WERI-Rb-1 (cell line): ENCODE measurements around the gene LHX2.
A peak's percentile ranks its signal among the peaks of the same experiment; 100 is the strongest.

Experiments
- DNase-seq: peaks from one replicate; pipeline ENCODE4 v3.0.0-alpha.2; 2020
- H3K27ac ChIP-seq: fragments of 250-450 bp; sonication (Bioruptor Pico); 2 replicates; pipeline ENCODE4 v1.5.1; 2020; ENCODE audit warnings: mild to moderate bottlenecking, moderate library complexity
- H3K27me3 ChIP-seq: fragments of 250-450 bp; sonication (Bioruptor Pico); 2 replicates; pipeline ENCODE4 v1.5.1; 2021; ENCODE audit warnings: mild to moderate bottlenecking, low read depth, moderate library complexity; ENCODE audit not compliant: insufficient read depth, severe bottlenecking
- H3K36me3 ChIP-seq: fragments of 250-450 bp; sonication (Bioruptor Pico); 2 replicates; pipeline ENCODE4 v1.5.1; 2020; ENCODE audit warnings: mild to moderate bottlenecking, moderate library complexity
- H3K4me3 ChIP-seq: 2 replicates; pipeline ENCODE4 v1.5.1; 2011; ENCODE audit warnings: low read depth, mild to moderate bottlenecking, control low read depth, low read length
- H3K9me3 ChIP-seq: fragments of 250-450 bp; sonication (Bioruptor Pico); 2 replicates; pipeline ENCODE4 v1.5.1; 2021; ENCODE audit warnings: mild to moderate bottlenecking, moderate library complexity; ENCODE audit not compliant: severe bottlenecking
- CTCF ChIP-seq: IDR thresholded peaks from 2 replicates; pipeline ENCODE4 v1.5.1; 2011; ENCODE audit warnings: low read depth, mild to moderate bottlenecking, control low read depth, inconsistent platforms, low read length

Gene LHX2

DNA sequence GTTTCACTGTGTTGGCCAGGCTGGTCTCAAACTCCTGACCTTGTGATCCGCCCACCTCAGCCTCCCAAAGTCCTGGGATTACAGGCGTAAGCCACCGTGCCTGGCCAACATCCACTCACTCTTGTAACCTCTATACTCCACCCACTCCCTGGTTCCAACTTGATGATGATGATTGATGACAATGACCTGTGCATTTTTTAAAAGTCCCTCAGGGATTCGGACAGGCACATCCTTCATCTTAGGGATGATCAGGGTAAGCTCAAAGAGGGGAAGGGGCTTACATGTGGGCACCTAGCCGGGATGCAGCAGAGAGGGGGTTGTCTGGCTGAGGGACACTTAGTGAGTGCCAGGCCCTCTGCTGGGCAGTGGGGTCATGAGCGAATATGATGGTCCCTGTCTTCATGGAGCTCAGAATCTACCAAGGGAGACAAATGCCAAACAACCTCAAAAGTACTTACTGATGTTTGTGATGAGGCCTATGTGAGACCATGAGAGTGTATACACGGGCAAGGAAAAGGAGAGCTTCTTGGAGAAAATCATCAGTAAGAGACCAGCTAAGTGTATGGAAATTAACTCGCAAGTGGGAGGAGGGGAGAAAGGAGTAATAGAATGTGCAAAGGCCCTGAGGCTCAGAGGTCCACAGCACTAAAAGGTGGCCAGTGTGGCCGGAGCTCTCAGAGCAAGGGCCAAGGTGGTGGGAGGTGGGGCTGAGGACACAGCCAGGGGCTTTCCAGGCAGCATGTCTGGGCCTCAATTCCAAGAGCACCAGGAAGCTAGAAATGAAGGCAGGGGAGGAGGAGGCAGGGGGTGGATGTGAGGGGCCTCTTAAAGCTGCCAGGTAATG is 27.4 kb downstream of the LHX2 start:
- Histone ChIP-seq H3K27me3 (no peaks in the 10 kb centered on the region), H3K9me3 (no peaks in the 10 kb centered on the region), H3K4me3 (no peak overlapping the region), H3K36me3 (no peaks in the 10 kb centered on the region), H3K27ac (no peak overlapping the region)
- no peak for DNase-seq
- TF ChIP-seq CTCF = peak; percentile 51

GRCh38 chr9:124040186-124040931 is 28.8 kb downstream of the LHX2 start:
- Histone ChIP-seq H3K36me3 (no peaks in the 10 kb centered on the region), H3K4me3 (peak overlapping the region; percentile 54), H3K27ac (no peak overlapping the region), H3K27me3 (no peaks in the 10 kb centered on the region), H3K9me3 (no peaks in the 10 kb centered on the region)
- DNase-seq = peak; percentile 23
- TF ChIP-seq CTCF = no peak

DNA sequence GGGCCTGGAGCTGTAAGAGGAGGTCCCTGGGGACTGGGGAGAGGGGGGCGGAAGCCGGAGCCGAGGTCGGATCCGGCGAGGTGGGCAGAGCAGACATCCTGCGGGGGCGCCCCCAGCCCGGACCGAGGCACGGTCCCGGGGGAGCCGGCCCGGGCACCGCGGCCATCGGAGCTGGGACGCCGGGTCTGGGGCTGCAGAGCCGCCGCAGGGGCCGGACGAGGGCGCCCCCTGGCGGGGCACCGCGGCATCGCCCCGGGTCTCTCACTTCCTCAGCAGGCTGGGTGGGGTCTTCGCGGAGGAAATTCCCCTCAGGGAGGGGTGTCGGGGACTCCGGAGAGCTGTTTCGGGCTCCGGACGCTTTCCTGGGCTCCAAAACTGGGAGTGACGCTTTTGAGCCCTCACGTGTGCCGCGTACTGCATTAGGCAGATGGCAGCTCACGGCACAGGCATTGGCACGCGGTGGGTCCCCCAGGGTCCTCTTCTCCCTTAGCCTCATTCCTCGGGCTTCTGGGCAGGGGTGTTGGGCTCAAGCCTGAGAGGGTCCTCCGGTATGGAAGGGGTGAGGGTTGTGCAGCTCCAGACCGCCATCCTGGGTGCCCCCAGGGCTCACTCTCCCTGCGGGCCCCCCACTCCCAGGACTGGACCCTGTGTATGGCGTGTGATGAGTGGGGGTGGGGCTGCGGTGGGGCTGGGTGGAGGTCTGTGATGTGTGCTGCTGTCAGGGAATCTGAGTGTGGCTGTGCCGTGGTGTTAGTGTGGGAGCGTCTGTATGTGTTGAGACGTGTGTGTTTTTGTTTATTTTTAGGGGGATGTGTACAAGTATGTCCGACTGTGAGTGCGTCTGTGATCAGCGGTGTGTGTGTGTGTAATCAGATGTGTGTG is 29.6 kb downstream of the LHX2 start:
- H3K27me3 ChIP-seq = no peaks in the 10 kb centered on the region
- peak; percentile 76 for DNase-seq
- TF ChIP-seq CTCF = peak; percentile 98
- H3K36me3 ChIP-seq = no peaks in the 10 kb centered on the region
- H3K27ac ChIP-seq = peak overlapping the region; percentile 40
- no peaks in the 10 kb centered on the region for H3K9me3 ChIP-seq
- H3K4me3 ChIP-seq = peak overlapping the region; percentile 54

- H3K27ac ChIP-seq = no peak overlapping the region
- TF ChIP-seq CTCF = no peak
- H3K27me3 ChIP-seq = no peaks in the 10 kb centered on the region
- no peak overlapping the region for H3K4me3 ChIP-seq
- DNase-seq = no peak
- H3K9me3 ChIP-seq = no peaks in the 10 kb centered on the region
- H3K36me3 ChIP-seq = no peaks in the 10 kb centered on the region
These were observed 30.2 kb downstream of the LHX2 start for GRCh38 chr9:124041817-124042116.

GRCh38 chr9:124042201-124042721 is 30.7 kb downstream of the LHX2 start:
- no peaks in the 10 kb centered on the region for H3K9me3 ChIP-seq
- no peaks in the 10 kb centered on the region for H3K36me3 ChIP-seq
- no peak for TF ChIP-seq CTCF
- no peak overlapping the region for H3K27ac ChIP-seq
- no peak overlapping the region for H3K4me3 ChIP-seq
- no peak for DNase-seq
- H3K27me3 ChIP-seq = no peaks in the 10 kb centered on the region
